HEK293T (cell line): ENCODE results near the gene TMEM178B.

Source experiments
- FOXK2 ChIP-seq: fragments of 450-650 bp; IDR thresholded peaks from 2 replicates; pipeline ENCODE4 v1.6.1; 2016; ENCODE audit warnings: mild to moderate bottlenecking
- PKNOX1 ChIP-seq: fragments of 450-650 bp; IDR thresholded peaks from 2 replicates; pipeline ENCODE4 v1.6.1; 2016
- TARDBP ChIP-seq: fragments of 450-650 bp; IDR thresholded peaks from 2 replicates; pipeline ENCODE4 v1.6.1; 2016
- ZNF384 ChIP-seq: fragments of 450-650 bp; IDR thresholded peaks from 2 replicates; pipeline ENCODE4 v1.6.1; 2016

- TF ChIP-seq TARDBP (no peak), PKNOX1 (no peak), ZNF384 (no peak), FOXK2 (no peak)
Observed at GRCh38 chr7:141193066-141193465, 119.2 kb downstream of the TMEM178B start.
